GM18873 (cell line): ENCODE results near the gene ESRRG.

Experiments
- ATAC-seq: cut with Tn5 transposase; IDR thresholded peaks from one replicate; pipeline ENCODE4 v1.9.1; 2021; ENCODE audit warnings: mild to moderate bottlenecking, moderate library complexity, moderate number of reproducible peaks; ENCODE audit not compliant: unreplicated experiment, low FRiP score

ESRRG gene

DNA sequence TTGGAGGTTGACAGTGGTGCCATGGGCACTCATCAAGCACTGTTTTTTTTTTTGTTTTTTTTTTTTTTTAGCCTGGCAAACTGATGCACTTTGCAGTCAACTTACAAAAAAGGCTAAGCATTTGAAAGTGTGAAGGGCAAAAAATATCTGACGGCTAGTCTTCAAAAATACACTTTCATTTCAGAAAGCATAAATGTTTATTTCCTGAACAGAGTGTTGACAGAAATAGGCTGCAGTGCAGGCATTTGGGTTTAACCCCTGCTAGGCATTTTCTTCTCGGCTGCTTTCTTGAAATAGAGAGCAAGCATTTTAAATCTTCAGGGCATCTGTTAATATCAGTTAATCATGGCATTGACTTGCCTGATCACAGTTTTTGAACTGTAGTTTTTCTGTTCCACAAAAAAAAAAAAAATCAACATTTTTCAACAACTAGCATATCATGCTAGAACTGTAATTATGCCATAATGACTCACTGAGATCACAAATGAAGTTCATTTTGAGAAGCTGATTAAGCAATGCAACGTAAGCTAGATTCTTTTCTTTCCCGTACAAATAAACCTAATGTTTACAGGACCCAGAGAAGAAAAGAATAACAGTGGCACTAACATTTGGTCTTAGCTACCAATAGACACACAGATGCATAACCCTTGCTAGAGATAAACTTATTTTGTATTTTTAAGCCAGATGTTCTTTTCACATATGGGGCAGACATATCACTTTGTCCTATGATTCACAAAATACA, 199.6 kb downstream of the ESRRG start:
- no peak for ATAC-seq

DNA sequence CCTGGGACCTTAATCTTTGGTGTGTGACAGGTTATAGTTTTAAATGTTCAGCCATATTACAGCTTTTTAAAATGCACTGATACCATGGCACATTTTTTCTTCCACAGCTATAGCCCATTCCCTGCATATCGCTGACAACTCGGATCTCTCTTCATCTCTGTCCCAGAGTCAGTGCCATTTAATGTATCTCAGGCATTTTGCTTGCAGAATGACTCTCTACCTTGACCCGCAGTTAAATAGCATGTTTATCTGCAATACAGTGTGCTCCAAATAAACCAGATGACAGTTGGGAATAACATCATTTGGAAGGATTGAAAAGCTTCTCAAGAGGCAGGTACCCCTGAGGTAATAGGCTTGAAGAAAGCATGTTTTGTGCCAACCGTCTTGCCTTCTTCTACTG, 200.2 kb downstream of the ESRRG start:
- ATAC-seq, result no peak

- ATAC-seq, result no peak
Measured at GRCh38 chr1:216521477-216521876, 201.8 kb downstream of the ESRRG start.

GRCh38 chr1:216518844-216519627, 204.2 kb downstream of the ESRRG start:
- ATAC-seq, result no peak

DNA sequence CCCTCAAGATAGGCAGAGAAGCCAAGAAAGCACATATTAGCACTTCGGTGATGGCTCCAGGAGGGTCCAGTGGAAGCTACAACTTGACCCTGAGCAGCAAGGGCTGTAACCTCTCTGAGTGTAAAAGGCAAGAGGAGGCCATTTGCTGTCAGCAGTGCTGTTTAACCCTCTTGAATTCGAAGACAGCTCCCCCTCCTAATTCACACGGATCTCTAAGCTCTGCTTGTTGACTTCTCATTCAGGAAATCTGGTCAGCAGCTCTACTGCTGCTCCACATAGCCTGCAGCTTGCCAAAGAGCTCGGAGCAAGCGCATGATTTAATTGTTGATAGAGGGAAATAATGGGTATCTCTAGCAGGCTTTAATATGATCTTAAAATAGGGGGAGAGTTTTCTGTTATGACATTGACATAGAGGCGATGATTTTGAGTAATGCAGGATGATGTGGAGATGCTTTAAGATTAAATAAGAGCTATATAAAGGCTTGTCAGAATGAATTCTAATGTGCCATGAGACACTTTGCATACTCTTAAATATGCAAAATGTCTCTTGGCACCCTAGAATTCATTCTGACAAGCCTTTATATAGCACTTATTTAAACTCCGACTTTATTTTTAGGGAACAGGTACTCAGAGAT, 220.6 kb downstream of the ESRRG start:
- ATAC-seq, result no peak

DNA sequence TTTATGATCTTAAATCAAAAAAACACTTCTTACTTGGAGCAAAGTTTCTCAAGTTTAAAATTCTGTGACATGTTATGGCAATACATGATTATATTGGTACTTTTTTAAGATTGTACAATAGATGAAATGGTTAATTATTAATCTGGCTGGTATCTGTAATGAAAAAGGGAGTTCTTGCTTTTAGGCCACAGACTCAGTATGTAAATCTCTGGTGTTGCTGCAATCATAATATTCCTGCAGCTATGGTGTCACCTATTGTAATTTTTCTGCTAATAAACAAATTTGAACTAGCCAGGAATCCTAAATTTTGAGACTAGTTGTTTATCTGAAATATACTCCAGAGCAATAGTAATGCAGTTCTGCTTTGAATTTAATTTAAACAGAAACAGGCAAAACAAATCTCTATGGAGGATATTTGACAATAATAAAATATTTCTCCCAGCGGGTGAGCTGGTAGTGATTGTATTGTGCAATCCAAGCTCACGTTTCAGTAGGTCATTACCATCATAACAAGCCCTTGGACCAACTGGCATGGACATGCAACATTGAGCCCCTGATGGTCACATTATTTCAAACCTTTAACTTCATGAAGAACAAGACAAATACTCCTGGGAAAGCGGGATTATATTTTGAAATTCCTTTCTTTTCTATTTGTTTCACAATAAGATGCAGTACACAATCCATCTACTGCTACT, 222.8 kb downstream of the ESRRG start:
- ATAC-seq, result no peak

DNA sequence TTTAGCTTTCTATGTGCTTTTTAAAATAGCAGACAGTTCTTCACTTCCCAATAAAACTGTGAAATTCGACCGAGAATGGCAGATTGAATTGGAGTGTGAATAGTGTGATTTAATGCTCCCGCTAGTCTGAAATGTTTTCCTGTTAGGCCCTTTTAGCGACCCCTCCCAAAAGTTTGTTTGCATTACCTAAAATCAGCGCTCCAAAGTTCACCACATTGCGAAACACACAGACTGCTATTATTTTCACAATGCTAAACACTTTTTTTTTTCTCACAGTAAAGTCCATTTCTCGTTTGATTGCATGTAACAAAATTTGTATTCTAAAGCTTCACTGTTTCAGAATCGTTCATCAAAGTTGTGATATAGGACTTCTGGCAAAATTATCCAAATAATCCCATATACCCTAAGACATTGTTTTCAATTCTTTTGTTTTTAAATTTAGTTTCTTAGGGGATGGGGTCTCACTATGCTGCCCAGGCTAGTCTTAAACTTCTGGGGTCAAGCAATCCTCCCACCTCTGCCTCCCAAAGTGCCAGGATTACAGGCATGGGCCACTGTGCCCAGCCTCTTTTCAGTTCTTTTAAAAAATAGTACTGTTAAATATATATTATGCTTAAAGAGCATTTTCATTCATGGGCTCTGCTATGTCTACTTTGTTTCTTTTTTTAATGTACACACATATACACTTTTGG, 223.5 kb downstream of the ESRRG start:
- ATAC-seq, result no peak

- no peak for ATAC-seq
Measured at GRCh38 chr1:216498277-216498676, 225.0 kb downstream of the ESRRG start.

DNA sequence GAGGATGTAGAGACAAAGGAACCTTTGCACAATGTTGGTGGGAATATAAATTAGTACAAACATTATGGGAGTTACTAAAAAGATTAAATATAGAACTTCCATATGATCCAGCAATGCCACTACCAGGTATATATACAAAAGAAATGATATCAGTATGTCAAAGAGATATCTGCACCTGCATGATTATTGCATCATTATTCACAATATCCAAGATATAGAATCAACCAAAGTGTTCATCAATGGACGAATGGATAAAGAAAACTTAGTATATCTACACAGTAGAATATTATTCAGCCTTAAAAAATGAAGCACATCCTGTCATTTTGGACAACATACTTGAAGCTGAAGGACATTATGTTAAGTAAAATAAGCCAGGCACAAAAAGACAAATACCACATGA, 238.2 kb downstream of the ESRRG start:
- no peak for ATAC-seq

GRCh38 chr1:216483672-216484401, 239.4 kb downstream of the ESRRG start:
- ATAC-seq, result no peak

- ATAC-seq, result no peak
Measured at GRCh38 chr1:216482620-216483019, 240.6 kb downstream of the ESRRG start.

GRCh38 chr1:216478238-216478637, 245.0 kb downstream of the ESRRG start:
- ATAC-seq, result no peak

- ATAC-seq, result no peak
Measured at GRCh38 chr1:216476341-216476740, 246.9 kb downstream of the ESRRG start.

GRCh38 chr1:216475659-216476276, 247.5 kb downstream of the ESRRG start:
- no peak for ATAC-seq

DNA sequence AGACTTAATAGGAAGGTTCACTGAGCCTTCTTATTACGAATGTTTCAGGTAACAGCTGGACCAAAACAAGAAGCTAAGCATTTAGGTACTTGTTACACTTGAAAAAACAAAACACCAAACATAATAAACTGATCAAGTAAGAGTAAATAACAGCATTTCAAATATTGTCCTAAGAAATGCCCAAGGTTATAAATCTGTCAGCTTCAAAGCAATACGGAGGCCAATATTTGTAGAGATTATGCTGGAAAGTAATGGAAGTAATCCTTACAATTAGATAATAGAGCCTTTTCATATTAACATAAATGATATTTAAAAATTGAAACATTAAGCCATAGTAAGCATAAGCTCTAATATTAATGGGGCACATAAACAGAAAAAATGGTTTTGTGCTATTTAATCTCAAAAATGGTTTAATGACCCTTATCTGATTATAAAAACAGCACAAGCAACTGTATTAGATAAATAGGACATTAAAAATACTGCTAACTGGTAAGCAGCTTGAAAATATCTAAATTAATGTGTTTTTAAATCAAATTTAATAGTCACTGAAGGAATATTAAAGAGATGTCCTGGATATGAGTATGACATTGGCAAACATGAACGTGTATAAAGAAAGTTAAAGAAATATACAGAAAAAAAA, 256.9 kb downstream of the ESRRG start:
- ATAC-seq, result no peak

DNA sequence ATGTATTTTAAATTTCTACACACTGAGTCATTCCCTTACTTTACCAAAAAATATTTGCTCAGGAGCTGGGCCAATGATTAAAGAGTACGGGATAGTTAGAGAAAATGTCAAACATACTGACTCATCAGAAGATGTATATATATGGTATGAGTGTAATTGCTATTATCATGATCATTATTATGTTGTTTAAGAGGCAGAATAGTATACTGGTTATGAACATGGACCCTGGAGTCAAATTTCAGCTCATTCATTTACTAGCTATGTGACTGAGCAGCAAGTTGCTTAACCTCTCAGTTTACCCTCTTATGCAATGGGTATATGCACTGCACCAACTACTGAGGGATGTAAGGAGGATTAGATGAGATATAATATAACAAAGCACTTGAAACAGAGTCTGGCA, 258.7 kb downstream of the ESRRG start:
- no peak for ATAC-seq

DNA sequence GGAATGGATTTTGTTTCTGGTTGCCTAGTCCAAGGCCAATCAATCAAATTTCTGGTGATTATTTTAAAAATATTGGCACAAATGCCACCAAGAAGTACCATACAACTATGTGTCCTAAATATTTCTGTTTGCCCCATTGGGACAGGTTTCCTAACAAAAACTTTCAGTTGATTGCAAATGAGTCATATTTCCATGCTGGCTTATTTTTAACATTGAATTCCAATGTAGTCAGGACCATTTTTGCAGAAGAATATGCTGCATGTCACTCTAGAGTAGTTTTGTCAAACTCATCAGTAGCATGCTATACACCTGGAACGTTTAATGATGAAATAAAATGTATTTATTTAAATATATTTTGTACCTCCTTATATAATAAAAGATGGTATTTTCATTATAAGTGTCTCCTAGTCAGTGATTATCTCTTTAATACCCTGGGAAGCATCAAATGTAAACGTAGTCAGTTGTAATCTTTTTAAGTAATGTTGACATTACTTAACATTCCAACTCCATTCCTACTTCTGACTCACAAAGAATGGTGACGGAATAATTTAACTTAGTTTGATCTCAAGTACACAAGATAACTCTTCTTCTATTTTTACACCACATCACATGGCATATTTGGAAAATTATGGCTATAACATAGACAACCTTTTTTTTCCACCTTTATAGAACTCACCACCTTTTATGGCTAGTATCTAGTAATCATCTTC, 261.0 kb downstream of the ESRRG start:
- no peak for ATAC-seq

GRCh38 chr1:216461466-216461865, 261.8 kb downstream of the ESRRG start:
- ATAC-seq, result no peak
